DND-41 (cell line): ENCODE measurements around the gene RGPD3.
"Not testable (repeated sequence)": the region's sequence is repeated elsewhere in the genome, so short reads cannot be mapped to it uniquely, and the experiment has no call there.

Source experiments
- CTCF ChIP-seq: IDR thresholded peaks from 2 replicates; pipeline ENCODE4 v1.5.1; 2012; ENCODE audit warnings: borderline replicate concordance, low read length, moderate library complexity, mild to moderate bottlenecking; ENCODE audit not compliant: poor library complexity, severe bottlenecking; ENCODE audit errors: extremely low read depth
- EZH2 ChIP-seq: IDR thresholded peaks from 3 replicates; pipeline ENCODE4 v1.6.1; 2012; ENCODE audit warnings: borderline replicate concordance, low read depth, mild to moderate bottlenecking, moderate library complexity, low read length, inconsistent platforms; ENCODE audit not compliant: severe bottlenecking

- not testable (repeated sequence) for TF ChIP-seq CTCF, EZH2
These were observed 36.6 kb upstream of the RGPD3 start for GRCh38 chr2:106504787-106505186.
